Left ventricle myocardium superior (tissue), 1 donor: Measurements from ENCODE around the gene MICOS13. TPM values are rescaled to one million over a fixed set of nuclear protein-coding genes. Genes with fewer than 3 reads are reported as not detected.
"Not testable (repeated sequence)": the region's sequence is repeated elsewhere in the genome, so short reads cannot be mapped to it uniquely, and the experiment has no call there.

ENCODE experiments used
- ATAC-seq: fragments of 200-7000 bp; cut with Tn5 transposase; one replicate; pipeline ENCODE4 v1.9.1; 2020; ENCODE audit warnings: mild to moderate bottlenecking, moderate library complexity
- DNase-seq: peaks from one replicate; pipeline ENCODE4 v3.0.0-alpha.2; 2020
- intact Hi-C: fragments of 100-400 bp; cut with micrococcal nuclease; formaldehyde crosslinking; loops from one replicate; pipeline ENCODE4 v1.11.0; 2022
- total RNA-seq: library from RNA; stranded (reverse); fragmentation: NEBNext Ultra II Directional; extraction: Animal tissue kit (Norgen Biotek cat#: 25700); gene quantifications from one replicate; pipeline ENCODE4 v1.2.1, GENCODE V29; 2021
- donor health status: DM: no; HTN: yes; CAD: no; lungs with severe emphysema.

Gene MICOS13
- total RNA-seq, 1 donor from 2014 or later: 167 TPM

DNA sequence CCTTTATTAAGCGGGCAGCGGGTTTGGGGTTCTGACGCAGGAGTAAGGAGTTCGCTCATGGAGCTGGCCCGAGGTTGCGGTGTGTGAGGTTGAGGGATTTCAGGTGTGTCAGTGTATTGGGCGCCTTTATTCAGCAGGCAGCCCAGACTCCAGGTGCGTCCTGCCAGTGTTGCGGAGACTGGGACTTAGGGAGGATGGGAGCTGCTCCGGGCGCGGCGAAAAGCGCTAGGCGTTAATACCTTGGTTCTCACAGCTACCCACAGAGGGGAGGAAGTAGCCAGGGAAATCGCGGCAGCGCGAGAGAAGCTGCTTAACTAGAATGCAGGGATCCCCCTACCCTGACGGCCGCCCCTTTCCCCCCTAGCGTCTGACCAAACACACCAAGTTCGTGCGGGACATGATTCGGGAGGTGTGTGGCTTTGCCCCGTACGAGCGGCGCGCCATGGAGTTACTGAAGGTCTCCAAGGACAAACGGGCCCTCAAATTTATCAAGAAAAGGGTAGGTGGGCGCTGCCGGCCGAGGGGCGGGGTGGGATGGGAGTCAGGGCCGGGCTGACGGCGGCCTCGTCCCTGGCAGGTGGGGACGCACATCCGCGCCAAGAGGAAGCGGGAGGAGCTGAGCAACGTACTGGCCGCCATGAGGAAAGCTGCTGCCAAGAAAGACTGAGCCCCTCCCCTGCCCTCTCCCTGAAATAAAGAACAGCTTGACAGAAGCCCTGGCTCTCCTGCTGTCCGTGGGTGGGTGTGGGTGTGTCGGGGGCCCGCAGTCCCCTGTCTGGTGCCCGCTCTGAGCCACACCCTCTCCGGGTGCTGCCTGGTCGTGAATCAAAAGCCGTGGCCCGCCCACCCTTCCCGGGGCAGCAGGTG is 10.9 kb upstream of the MICOS13 start:
- DNase-seq: peak; percentile 84
- intact Hi-C loops: no loop called here
- ATAC-seq: peak; percentile 32

- peak; percentile 76 for ATAC-seq
- DNase-seq: peak; percentile 99
- intact Hi-C loops: no loop called here
These were observed 10.0 kb upstream of the MICOS13 start, which contains the start of gene RPL36 for GRCh38 chr19:5690125-5690954. RPL36 (plus strand) TSS chr19:5690295; CDS start chr19:5690508, 213 bp downstream.

DNA sequence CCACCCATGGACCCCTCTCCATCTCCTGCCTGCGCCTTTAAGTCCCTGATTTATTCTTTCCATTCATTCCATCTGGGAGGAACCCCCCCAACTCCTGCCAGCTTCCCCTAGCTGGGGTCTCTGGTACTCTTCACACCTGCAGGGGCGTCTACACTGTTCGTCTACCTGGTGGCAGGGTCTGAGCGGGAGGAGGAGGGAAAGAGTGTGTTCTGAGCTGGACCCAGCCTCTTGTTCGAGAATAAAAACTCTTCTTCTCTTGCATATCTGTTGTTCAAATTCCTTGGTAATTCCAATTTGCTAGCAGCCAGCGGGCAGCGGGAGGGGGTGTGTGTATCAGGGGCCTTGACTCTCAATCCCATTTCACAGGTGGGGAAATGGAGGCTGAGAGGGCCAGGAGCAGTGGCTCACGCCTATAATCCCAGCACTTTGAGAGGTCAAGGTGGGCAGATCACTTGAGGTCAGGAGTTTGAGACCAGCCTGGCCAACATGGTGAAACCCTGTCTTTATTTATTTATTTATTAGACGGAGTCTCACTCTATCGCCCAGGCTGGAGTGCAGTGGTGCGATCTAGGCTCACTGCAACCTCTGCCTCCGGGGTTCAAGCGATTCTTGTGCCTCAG is 8.1 kb upstream of the MICOS13 start:
- intact Hi-C loops, ATAC-seq: not testable (repeated sequence)
- DNase-seq: peak; percentile 26

- ATAC-seq: no peak
- DNase-seq: no peak
- intact Hi-C loops: no loop called here
These were observed 7.3 kb upstream of the MICOS13 start for GRCh38 chr19:5687360-5688198.

GRCh38 chr19:5686647-5687359 is 6.5 kb upstream of the MICOS13 start:
- ATAC-seq (peak; percentile 80), DNase-seq (peak; percentile 99)
- intact Hi-C loops: no loop called here

DNA sequence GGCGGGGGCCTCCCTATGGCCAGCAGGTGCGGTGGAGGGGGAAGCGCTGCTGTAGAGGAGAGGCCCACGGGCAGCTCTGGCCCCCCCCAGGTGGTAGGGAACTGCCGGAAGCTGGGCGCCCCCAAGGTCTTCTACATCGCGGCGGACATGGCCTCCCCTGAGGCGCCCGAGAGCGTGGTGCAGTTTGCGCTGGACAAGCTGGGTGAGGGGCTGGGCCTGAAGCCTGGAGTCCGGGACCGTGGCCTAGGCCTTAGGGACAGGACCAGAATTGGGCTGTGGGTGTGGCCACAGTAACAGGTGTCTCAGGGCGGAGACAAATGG is 6.0 kb upstream of the MICOS13 start:
- no peak for ATAC-seq
- DNase-seq: no peak
- intact Hi-C loops: no loop called here

DNA sequence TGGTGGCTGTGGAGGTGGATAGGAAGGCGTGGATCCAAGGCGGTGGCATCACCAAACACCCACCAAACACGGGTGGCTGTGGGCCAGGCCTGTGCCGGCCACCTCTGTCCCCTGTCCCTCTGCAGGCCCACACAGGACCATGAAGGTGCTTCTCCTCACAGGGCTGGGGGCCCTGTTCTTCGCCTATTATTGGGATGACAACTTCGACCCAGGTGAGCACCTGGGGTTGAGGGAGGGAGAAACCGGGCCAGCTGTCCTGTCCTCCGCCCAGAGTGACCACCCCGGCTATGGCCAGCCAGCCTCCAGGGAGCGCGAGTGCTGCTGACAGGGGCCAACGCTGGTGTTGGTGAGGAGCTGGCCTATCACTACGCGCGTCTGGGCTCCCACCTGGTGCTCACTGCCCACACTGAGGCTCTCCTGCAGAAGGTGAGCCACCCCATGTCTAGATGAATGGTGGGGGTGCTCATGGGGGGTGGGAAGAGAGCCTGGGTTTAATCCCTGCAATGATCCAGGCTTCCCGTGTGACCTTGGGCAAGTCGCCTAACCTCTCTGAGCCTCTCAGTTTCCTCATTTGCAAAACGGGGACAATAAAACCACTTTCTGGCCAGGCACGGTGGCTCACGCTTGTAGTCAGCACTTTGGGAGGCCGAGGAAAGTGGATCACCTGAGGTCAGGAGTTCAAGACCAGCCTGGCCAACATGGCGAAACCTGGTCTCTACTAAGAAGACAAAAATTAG is 4.5 kb upstream of the MICOS13 start:
- ATAC-seq (no peak), DNase-seq (peak; percentile 35)
- intact Hi-C loops: no loop called here

DNA sequence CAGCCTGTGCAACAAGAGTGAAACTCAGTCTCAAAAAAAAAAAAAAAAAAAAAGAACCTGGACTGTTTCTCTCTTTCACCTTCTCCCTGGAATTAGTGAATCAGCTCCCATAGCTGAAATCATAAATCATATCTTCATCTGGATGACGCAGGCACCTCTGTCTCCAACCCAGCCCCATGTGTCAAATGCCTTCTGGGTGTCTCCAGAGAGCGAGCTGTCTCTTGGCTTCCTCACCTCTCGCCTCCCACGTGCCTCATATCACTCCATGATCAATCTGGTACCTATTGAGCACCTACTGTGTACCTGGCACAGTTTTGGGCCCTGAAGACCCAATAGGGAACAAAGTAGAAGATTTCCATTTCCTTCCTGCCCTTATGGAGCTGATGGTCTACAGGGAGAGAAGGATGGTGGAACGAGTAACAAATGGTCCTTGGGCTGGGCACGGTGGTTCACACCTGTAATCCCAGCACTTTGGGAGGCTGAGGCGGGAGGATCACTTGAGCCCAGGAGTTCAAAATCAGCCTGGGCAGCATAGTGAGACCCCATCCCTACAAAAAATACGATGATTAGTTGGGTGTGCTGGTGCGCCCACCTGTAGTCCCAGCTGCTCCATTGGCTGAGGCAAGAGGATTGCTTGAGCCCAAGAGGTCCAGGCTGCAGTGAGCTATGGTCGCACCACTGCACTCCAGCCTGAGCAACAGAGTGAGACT is 3.0 kb upstream of the MICOS13 start:
- intact Hi-C loops: no loop called here
- ATAC-seq (no peak), DNase-seq (no peak)

DNA sequence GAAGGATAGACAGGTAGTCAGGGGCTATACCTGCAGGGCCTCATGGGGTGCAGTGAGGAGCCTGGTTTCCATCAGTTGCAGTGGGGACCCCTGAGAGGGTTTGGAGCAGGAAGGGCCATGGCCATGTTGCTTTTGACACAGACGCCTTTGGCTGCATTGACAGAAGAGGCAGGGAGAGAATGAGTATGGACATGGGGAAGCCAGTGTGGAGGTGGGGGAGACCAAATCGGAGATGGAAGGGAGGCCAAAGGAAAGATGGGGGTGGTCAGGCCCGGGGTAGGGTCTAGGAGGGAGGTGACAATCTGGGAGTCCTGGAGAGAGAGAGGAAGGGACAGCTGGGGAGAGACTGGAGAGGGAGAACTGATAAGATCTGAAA is 1.8 kb upstream of the MICOS13 start:
- DNase-seq (no peak), ATAC-seq (no peak)
- intact Hi-C loops: no loop called here

GRCh38 chr19:5681391-5682106 is 1.2 kb upstream of the MICOS13 start:
- intact Hi-C loops: no loop called here
- ATAC-seq (no peak), DNase-seq (no peak)

DNA sequence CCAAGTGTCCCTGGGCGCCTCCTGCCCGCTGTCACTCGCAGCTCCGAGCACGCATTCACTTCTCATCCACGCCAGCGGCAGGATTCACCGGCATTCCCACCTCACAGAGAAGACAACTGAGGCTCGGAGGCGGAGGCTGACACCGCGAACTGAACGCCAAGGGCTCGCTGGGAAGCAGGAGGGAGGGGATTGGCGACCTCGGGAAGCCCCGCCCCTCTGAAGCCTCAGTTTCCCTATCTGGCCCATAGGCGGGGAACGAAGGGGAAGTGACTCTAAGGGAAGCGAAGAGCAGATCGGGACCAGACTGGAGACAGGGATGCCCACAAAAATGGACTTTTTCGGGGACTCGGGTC is 256 bp downstream of the MICOS13 start:
- ATAC-seq (peak; percentile 10), DNase-seq (peak; percentile 71)
- intact Hi-C loops: no loop called here

- intact Hi-C loops: no loop called here
- ATAC-seq: peak; percentile 0
- peak; percentile 52 for DNase-seq
These were observed 830 bp downstream of the MICOS13 start for GRCh38 chr19:5679289-5680083.

GRCh38 chr19:5678071-5678718 is 2.1 kb downstream of the MICOS13 start:
- DNase-seq (peak; percentile 33), ATAC-seq (no peak)
- intact Hi-C loops: no loop called here

DNA sequence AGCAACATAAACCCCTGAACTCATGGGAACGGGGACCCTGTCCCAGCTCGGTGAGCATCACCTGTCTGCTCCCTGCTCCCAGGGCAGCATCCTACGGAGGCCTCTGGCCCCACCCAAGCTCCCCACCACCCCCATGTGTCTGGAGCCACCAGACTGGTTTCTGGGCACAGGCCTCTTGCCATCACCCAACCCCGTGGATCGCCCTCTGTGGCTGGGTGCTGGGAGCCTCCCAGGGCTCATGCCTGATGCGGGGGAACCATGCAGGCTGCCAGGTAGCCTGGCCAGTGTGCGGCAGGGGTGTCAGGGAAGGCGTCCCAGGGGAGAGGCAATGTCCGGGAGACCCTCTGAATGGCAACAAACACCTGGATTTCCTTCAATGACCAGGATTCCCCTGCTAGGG is 2.7 kb downstream of the MICOS13 start:
- DNase-seq (peak; percentile 30), ATAC-seq (no peak)
- intact Hi-C loops: no loop called here

DNA sequence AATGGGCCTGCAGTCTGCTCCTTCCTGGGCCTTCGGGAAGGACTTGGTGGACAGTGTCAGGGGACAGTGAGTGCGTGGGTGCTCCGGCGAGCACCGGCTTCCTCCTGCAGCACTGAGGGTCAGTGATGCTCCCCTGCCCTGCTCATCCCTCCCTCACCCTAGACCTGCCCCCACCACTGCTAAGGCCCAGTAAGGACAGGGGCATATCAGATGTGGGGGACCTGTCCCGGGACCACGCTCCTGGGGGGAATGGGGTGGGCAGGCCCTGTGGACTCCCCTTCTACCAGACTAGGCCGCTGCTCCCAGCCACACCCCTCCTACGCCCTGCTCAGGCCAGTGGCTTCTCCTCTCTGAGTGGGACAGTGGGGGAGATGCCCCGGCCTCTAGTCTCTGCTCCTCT is 3.2 kb downstream of the MICOS13 start:
- ATAC-seq (no peak), DNase-seq (no peak)
- intact Hi-C loops: no loop called here

DNA sequence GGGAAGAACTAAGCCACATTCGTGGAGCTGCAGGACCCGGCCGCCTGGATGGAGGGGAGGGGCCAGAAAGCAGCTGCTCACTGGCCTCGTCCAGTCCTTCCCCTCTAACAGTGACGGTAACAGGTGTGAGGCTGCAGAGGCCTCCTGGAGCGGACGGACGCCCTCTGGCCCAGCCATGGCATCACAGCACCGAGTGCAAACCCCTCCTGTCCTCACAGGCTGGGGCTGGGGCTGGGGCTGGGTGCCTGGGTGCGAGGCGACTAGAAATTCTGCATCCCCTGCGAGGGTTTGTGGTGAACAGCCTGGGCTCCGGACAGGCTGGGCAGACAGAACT is 3.6 kb downstream of the MICOS13 start:
- intact Hi-C loops: no loop called here
- ATAC-seq (no peak), DNase-seq (no peak)
